NOMO-1 treated with dmso at 0.1 percent for 144 hours (cell line): ENCODE data around the gene ETS2.

ENCODE experiments used
- DNase-seq: peaks from one replicate; lab custom pipeline; 2025; ENCODE audit not compliant: unreplicated experiment; lab: John Stamatoyannopoulos, UW

Gene ETS2

GRCh38 chr21:38800924-38801744, 4.6 kb upstream of the ETS2 start:
- DNase-seq = no peak

- no peak for DNase-seq
Observed at GRCh38 chr21:38802050-38803026, 3.4 kb upstream of the ETS2 start.

- DNase-seq = no peak
Observed at GRCh38 chr21:38803075-38803660, 2.6 kb upstream of the ETS2 start.

- no peak for DNase-seq
Observed at GRCh38 chr21:38804030-38804788, 1.5 kb upstream of the ETS2 start.

GRCh38 chr21:38804789-38805327, 871 bp upstream of the ETS2 start:
- no peak for DNase-seq

- DNase-seq = no peak
Observed at GRCh38 chr21:38806153-38806941, 618 bp downstream of the ETS2 start.

GRCh38 chr21:38806942-38807284, 1.2 kb downstream of the ETS2 start:
- DNase-seq = no peak

GRCh38 chr21:38807441-38807871, 1.7 kb downstream of the ETS2 start:
- DNase-seq = no peak

- DNase-seq = no peak
Observed at GRCh38 chr21:38807986-38808385, 2.3 kb downstream of the ETS2 start.

- DNase-seq = peak; percentile 67
Observed at GRCh38 chr21:38809198-38809878, 3.6 kb downstream of the ETS2 start.

- no peak for DNase-seq
Observed at GRCh38 chr21:38810034-38810825, 4.5 kb downstream of the ETS2 start.

GRCh38 chr21:38810826-38811164, 5.1 kb downstream of the ETS2 start:
- no peak for DNase-seq

GRCh38 chr21:38811257-38811656, 5.5 kb downstream of the ETS2 start:
- DNase-seq = no peak

- DNase-seq = no peak
Observed at GRCh38 chr21:38813143-38813542, 7.4 kb downstream of the ETS2 start.

GRCh38 chr21:38813547-38813946, 7.8 kb downstream of the ETS2 start:
- DNase-seq = no peak

- no peak for DNase-seq
Observed at GRCh38 chr21:38814126-38815059, 8.7 kb downstream of the ETS2 start.

- no peak for DNase-seq
Observed at GRCh38 chr21:38815060-38815405, 9.3 kb downstream of the ETS2 start.
